ENCODE measurements around the gene AKAIN1. TPM values are rescaled to one million over a fixed set of nuclear protein-coding genes. Genes with fewer than 3 reads are reported as not detected.

The AKAIN1 gene, protein sequence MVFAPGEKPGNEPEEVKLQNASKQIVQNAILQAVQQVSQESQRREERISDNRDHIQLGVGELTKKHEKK
- total RNA-seq, result not detected in 2 replicates

DNA sequence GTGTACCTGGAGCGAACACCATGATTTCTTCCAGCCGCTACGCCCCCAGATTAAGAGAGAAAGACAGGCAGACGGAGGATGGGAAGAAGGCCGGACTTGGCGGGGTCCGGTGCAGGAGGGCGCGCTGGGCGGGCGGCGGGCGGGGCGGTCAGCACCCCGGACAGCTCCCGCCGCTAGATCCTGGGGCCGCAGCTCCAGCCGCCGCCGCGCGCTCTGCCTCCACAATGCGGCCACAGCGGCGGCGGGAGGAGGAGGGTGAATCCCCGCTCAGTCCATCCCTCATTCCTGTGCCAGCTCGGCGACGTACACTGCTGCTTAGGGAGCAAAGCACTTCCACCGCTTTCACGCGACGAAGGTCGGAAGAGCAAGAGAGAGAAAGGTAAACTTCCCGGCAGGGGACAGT is at the start of gene AKAIN1:
Gene AKAIN1, minus strand, starts transcription at position 226 of the 403 bp plus-strand sequence. Its CDS starts 204 bp downstream, at position 22.

Other genes starting within 250 kb of the AKAIN1 start
- gene ZBTB14, start 98.5 kb upstream of the AKAIN1 start, total RNA-seq, result 9.9 and 27.7 TPM in 2 replicates

All from cardiac atrium fibroblast (primary cell).